Erythroblast (primary cell): ENCODE data around the gene NUP98.

Source experiments
- GATA1 ChIP-seq: IDR thresholded peaks from 2 replicates; pipeline ENCODE4 v1.6.1; 2011; ENCODE audit warnings: low read depth, mild to moderate bottlenecking, control low read depth, low read length, moderate library complexity
- POLR2A ChIP-seq: IDR thresholded peaks from 2 replicates; pipeline ENCODE4 v1.6.1; 2011; ENCODE audit warnings: mild to moderate bottlenecking, low read length

DNA sequence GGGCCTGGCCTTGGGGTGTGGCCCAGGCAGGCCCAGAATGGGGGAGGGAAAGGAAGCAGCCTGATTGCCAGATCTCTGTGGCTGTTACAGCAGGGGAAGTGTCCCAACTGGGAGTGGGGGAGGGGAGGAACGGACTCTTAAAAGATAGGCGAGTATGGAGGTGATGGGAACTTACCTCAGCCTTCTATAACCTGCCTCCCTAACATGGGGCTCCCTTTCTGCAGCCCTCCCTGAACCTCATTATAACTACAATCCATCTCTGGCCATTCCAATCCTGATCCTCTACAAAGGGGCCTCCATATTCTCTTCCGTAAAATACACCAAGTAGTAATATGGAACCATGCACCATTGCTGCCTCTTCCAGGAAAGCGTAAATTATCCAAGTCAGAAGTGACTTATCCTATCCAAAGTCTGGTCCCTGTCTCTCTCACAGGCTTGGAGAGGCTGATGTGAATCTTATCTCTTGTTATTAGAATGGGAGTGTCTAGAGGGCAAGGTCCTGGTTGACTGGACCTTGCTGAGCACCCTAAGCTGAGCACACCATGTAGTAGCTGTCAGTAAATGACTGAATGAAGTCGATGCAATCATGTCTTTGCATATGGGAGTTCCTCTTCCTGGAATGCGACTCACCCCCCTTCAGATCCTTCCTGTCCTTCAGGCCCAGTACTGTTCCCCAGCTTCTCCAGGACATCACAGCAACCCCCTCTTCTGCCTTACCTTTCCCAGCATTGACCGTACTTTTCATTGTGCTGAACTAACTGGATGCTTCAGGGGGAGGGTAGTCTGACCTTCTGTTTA is 37.5 kb upstream of the NUP98 start:
- TF ChIP-seq POLR2A (no peak), GATA1 (no peak)
